NCI-H2081 treated with DMSO at 0.1 percent for 48 hours (cell line): ENCODE results near the gene NOS3.

Experiments used
- DNase-seq: peaks from one replicate; lab custom pipeline; 2025; lab: John Stamatoyannopoulos, UW

NOS3 gene

DNA sequence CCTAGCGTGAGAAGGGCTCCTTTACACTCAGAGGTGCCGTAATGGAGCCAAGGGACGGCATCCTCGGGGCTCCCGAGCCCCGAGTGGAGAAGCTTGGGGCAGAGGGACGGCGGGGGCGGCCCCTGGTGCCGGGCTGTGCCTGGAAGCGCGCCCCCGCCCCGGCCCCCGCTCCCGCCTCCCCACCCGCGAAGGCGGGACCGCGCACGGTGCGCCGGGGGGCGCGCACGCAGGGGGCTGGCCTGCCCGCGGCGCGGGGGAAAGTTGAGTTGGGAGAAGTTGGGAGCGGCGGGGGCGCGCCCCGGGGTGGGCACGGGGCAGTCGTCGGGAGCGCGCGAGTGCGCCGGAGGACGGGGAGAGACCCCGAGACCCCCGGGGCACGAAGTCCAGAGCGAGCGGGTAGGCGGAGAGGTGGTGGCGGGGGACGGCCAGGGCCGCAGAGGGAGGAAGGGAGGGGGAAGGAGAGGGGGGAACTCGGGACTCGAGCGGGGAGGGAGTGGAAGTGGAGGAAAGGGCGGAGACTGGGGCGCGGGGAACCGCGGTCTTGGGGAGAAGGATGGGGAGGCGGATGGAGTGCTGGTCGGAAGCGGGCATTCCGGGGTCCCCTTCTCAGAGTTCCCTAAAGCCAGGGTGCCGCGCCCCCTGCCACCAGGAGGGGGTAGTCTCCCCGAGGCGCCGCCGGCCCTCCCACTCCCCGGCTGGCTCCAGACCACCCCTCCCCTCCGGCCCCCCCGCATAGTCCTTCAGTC lies 68.7 kb downstream of the NOS3 start, which contains the start of gene SLC4A2:
Gene SLC4A2 (plus strand): TSS at position 223 of the 746 bp plus-strand sequence. CDS start 2,399 bp downstream, outside the sequence.
- no peak for DNase-seq

DNA sequence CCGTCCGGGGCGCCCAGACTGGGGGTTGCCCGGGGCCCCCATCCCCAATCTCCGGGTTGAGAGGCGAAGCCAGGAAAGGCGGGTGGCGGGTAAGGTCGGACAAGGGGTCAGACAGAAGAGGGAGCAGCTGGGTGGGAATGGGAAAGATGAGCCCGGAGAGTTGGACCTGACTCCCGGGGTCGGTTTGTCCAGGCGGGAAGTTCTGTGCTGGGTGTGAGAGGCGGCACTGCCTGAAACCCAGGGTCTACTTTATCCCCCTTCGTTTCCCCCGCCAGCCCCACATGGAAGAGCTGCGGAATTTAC lies 69.2 kb downstream of the NOS3 start:
- no peak for DNase-seq

DNA sequence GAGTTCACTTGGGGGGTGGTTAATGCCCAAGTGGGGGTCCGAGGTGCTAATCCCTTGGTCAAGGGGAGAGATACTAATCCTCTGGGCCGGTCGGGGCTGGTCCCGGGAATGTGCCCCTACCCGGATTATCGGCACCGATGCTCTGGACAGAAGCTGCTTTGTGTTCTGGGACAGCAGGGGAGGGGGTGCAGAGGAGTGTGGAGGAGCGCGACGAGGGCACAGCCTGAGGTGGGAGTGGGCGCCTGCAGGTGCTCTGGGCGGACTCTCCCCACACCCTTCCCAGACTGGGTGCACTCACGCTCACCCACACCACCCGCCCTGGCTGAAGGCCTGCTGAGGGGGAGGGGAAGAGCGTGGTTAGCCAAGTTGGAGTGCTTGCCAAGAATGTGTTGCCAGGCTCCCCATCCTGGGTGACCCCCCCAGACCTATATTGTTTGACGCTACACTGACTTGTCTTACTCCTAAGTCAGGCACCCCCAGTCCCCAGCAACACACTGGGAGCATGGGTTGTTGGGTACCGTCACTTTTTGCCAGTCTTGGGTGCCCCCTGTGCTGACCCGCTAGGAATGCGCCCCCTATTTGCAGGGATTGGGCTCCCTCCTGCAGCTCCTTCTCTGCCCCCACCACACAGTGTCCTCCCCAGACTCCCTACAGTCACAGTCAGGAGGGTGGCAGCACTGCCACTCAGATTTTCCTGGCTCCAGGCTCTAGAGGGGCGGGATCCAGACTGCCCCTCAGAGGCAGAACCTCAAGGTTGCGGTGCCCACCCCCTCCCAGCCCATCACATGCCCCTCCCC lies 69.8 kb downstream of the NOS3 start:
- DNase-seq: no peak

DNA sequence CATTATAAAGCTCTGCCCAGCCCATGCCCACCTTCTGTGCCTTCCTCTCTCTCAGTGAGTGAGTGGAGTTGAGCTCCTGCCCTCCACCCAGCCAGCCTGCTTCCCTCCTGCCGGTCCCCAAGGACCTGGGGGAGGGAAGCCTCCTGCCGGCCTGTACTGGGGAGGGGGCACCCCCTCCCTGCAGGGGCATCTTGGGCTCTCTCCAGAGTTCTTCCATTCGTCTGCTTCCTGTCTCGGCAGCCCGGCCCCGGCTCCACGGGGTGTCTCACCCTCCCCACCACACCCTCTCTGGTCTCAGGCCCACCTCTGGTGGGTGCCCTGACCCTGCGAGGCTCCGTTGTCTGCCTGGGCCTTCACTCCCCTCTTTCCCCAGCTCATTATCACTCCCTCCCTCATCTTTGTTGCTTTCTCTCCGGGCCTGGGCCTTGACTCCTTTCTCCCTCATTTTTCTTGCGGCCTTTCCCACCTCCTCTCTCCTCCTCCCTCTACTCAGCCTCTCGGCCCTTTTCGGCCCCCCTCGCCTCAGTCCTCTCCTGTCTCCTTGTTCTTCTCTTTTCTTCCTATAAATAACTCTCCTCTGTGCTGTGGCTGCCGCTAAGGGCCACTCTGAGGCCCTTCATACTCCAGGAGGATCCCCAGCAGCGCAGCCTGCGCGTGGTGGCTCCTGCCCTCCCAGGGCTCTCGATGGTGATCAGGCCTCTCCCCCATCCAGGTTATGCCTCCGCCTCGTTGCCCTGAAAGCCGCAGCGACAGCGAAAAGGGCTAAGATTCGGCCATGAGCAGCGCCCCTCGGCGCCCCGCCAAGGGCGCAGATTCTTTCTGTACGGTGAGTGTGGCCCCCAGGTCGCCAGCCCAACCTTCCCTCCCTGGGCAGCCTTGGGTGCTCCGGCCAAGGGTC lies 70.6 kb downstream of the NOS3 start:
- no peak for DNase-seq

DNA sequence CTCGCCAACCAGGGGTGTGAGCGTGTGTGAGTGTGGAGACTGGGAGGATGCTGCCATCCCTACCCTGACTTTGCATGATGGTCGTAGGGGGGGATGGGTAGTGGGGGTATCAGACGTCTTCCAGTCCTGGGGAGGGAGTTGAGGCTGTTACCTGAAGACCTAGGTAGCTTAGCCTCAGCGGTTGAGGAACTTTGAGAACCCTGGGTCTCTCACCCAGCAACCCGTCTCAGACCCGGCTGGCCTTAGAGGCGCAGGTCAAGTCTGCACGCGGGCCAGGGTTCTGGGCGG lies 71.2 kb downstream of the NOS3 start:
- DNase-seq: no peak

DNA sequence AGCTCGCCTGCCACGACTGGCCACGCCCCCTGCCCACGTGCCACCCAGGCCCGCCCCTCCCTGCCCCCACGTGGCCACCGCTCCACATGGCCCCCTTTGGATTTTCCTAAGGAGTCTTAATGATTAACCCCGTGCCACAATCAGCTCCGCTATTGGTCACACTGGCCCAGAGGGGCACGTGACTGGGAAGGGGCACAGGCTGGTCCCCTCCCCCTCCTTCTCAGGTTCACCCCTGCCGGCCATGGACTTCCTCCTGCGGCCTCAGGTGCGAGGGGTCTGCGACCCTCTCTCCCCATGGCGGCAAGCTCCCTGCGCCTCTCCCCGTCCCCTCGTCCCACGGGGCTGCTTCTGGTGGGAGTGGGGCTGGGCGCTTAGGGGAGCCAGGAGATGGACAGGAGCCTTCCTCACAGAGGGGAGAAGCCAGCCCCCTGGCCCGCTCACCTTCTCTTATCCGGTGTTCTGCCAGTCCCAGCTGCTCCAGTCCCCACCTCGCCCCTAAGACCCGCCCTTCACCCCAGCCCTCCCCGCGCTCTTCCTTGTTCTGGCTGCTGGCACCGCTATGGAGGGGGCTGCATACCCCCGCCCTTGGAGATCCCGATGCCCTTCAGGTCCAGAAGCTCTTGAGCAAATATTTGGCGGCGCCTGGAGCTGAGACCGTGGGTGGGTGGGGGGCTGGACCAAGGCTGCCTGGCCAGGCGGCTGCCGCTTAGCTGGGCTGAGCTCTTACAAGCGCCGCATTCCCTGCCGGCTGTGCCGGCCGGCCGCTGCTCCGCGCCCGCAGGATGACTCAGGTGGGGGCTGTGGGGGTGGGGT lies 71.8 kb downstream of the NOS3 start:
- no peak for DNase-seq

DNA sequence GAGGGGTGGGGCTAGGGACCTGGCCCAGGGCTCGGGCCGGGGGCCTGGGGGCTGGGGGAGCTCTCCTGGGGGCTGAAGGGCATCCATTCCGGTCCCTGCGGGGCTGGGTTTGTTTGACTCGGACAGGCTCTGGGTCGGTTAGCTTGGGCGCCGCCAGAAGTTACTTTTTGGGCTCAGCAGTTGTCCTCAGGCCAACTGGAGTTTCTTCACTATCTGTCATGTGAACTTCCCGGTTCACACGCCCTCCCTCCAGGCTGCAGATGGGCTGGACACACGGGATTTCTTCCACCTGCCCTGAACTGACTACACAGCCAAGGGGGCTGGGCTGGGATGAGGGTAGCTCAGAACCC lies 72.4 kb downstream of the NOS3 start:
- no peak for DNase-seq
